Measurements from ENCODE around the gene ZC3H13.

The ZC3H13 gene

DNA sequence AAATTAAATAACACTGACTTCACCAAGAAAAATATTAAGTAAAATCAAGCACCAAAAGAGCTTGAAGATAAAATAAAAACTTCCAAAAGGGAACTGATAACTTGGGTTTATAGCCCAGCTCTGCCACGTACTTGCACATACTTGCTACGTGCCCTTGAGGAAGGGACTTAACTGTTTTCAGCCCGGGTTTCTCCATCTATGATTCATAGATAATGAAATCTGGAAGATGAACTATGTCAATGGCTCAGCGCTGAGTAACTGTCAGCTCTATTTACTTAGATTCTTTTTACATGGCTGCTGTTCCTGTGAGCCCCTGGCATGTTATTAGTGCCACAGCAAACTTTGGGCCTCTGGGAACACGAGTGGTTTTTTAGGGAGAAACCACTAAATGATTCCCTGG, 9.6 kb upstream of the ZC3H13 start:
- no peak for DNase-seq

DNA sequence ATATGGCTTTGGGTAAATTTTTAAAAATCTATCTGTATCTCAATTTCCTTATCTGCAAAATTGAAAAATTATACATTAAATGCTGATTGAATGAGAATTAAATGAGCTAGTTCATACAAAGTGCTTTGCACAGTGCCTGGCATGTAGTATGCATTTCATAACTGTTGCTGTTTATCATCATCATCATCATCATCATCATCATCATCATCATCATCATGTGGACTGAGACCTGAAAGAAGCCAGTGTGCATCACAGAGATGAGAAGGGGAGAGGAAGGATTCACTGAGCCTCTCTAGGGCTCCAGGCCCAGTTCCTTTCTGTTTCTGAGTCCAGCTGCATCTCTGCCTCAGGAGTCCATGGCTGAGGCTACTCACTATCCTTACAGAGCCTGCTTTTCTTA, 6.9 kb upstream of the ZC3H13 start:
- DNase-seq, result no peak

DNA sequence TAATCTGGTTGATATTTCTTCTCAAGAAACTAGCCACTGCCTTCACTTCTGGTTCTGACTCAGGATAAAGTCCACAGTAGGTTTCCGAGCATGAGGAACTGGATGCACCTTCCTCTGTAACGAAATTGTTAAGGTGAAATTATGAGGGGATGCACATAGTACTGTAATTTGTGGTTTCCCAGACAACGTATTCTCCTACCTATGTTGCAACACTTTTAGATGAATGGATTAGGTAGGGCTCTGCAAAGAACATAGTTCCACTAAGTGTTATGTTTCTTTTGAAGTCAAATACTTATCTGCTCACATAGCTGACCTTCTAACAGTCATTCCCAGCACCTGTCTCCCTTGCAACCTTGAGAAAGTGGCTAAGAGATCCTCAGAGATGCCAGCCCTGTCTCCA, 5.7 kb upstream of the ZC3H13 start:
- no peak for DNase-seq

DNA sequence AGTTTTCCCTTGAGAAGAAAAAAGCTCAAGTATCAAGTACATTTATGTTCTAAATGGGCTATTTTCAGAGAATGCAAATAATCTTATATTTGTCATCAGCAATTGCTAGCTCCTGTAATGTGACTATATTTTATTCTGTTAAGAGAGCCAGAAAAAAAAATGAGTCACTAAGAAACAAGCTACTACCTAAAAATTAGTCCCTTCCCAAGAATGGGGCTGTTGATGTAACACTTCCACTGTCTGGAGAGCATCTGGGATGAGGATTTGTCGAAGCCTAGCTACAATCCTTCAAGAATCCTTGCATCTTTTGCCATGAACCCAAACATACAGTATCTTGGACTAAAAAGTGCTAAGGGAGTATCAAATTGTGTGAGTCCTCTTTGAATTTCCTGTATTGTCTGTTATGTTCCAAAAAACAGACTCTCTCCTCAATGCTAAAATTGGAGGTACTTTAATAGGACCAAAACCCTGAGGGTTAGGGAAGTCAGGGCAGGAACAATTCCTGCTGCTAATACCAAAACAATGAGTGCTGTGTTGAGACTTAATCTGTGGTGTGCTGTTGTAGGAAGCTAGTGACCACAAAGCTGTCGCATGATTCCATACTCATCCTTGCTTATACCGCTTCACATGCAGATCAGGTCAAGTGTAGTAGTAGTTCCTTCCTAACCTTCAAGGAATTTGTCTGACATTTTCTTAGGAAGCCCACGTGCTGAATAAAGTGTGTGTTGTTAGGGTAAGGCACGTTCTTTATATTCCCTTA, 4.9 kb upstream of the ZC3H13 start:
- DNase-seq, result no peak

DNA sequence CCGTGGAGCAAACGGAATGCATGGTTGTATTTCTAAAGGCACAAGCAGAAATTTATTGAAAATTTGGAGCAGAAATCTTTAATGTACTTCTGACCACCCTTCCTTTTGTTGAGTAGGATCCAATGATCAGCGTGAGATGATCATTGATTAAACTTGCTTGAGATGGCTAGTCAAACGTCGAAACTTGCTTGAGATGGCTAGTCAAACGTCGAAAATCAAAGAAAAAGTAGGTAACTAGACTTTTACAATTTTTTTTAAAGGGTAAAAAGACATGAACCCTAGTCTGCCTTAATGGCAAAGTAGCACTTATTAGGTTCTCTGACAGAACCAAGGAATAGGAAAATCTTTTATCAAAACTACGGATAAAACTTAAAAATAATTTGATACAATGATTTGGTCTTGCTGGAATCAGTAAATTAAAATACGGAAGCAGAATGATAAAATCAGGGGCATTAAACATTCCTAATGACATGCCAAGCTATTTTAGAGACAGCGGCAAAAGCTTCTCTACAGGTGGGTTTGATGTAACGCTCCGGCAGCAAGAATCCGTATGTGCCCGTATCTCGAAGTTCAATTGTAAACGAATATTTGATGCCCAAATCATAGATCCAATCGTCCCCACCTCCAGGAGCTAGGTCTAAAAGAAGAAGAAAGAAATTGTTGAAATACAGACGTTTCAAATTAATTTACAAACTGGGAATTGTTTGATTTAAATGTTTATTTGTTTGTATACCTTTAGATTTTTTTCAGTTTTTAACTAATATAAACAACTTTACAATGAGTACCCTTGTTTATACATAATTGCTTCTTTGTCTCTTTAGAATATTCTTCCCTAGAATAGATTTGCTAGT, 841 bp upstream of the ZC3H13 start:
- DNase-seq, result no peak

DNA sequence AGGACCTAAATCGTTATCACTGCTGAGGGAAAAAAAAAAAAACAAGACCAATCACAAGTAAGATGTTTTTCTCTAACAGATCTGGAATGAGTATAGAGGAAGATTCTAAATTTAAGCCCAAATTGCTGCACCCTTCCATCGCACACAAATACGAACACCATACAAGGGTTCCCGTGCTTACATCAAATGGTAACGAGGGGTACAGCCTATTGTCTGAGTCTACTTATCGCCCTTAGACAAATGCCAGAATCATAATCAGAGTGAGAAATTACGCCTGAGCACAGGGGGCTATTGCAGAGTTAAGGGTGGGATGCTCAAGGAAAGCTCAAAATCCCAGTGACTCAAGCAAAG, 603 bp downstream of the ZC3H13 start:
- no peak for DNase-seq

DNA sequence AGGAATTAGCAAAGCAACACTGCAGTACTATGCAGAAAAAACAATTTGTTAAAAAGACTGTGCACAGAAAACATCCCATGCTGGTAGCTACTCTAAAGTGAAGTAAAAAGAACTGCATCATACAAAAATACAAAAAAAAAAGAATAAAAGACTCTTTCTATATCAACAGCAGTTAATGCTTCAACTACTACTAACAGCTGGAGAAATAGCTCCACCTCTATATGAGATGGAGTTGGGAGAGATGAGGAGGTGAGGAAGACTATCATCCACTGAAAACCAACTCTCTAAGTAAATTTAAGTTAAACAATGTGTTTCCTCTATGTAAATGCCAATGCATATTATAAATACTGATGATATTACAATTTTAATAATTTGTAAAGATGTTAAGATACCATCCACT, 1.8 kb downstream of the ZC3H13 start:
- no peak for DNase-seq

DNA sequence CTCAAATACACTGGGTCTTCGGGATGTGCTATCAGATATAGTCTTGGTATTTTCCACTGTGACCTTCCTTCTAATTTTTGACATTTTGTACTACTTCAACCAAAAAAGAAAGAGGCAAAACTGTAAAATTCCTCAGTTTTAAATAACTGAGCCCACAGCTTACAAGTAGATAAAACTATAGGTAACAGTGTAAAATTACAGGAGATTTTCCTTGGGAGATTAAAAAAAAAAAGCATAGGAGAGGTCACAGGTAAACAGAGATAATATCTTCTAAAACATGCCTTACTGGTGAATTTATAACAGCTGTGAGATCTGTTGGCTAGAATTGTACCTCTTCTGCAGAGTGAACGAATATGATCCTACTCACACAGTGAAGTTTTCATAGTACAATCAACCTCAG, 7.1 kb downstream of the ZC3H13 start:
- DNase-seq, result no peak

DNA sequence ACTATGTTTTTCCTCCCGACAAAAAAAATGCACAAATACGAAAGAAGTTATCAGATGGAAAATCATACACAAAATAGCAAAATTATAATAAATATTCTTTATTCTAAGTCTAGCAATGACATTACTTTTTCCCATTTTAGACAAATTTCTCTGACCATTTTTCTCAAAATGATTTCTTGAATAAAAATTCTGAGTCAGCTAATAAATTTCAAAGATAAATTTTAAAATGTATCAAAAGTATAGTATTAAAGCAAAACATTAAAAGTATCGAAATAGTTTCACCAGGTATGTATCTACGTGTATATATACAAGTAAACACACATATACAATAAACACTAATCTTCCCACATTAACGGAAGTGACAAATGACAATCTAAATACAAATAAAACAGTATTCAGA, 8.9 kb downstream of the ZC3H13 start:
- no peak for DNase-seq

DNA sequence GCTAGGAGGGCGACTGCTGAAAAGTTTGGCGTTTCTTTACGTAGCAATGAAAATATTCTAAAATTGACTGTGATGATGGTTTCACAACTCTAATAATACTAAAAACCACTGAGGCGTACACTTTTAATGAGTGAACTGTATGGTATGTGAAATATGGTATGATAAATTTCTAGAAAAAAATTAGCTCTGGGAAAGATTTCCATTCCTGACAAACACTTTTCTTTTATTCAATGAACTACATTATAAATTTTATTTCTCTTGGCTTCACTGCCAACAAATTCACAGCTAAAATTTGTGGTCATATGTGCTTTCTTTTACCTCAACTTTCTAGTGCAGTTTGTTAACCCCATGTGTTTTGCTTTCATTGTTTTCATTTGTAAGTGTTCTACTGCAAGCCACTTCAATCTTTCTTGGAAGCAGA, 11.1 kb downstream of the ZC3H13 start:
- DNase-seq, result no peak

DNA sequence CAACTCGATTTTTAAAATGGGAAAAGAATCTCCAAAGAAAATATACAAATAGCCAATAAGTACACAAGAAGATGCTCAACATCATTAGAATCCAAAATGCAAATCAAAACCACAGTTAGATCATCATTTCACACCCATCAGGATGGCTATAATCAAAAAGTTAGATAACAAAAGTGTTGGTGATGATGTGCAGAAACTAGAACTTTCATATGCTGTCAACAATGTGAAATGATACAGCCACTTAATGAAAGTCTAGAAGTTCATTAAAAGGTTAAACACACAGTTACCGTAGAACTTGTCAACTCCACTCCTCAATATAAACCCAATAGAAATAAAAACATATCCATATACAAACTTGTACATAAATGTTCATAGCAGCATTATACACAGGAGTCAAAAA, 11.8 kb downstream of the ZC3H13 start:
- DNase-seq, result no peak

DNA sequence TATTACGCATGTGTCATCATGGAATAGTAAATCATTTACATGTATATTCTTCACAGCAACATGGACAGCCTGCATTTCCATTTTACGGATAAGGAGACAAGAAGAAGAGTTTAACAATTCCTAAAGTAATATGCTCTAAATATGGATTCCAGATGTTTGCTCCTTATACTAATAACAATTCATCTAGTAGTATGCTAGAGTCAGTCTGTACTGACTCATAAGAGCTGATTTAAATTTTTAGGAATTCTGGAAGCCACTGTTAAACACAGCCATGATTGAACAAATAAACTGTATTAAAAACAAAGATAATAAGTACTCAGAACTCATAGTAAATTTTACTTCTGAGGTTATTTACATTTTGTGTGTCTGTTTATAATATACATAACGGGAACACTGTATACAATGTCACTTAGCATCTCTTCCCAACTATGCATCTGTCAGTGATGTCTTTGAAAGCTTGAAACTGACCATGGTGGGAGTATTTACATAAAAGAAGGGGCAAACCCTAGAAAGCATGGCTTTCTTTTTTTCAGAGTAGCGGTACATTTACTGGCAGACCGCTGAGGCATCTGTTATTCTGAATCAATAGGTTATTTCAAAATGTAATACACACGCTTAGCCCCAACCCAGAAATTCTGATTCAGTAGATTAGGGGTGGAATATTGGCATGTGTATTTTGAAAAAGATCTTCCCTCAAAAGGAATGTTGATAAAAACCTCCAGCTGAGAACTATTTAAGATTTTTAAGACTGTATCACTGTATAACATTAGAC, 12.9 kb downstream of the ZC3H13 start:
- DNase-seq, result no peak

DNA sequence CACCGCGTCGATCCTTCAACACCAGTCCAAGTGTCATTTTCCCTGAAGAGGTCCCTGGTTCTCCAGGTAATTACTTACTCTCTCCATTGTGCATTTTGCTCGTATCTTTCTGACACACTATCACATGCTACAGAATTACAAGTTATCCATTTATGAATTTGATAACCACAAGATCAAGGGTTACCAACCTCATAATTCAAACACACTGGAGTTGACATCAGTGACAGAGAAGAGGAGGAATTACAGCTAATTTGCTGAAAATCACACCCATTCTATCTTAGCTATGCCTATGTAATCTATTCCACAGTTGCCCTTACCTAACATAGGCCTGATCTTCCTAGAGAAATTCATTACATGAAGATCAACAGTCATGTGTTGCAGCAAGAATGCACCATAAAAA, 14.2 kb downstream of the ZC3H13 start:
- DNase-seq, result no peak

DNA sequence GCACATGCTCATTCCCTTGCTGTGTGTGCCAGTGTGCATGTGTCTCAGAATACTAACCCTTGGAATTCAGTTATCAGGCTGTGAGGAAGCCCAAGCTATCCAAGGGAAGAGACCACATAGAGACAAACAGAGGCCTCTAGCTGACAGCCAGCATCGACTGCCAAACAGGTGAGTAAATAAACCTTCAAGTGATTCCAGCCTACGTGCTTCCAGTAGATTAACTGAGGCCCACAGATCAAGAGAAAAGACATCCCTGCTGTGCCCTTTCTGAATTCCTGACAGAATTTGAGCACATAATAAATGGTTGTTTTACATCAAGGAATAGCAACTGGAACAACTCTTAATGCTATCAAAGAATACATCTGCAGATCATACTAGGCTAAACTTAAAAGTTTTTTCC, 17.5 kb downstream of the ZC3H13 start:
- DNase-seq, result no peak

DNA sequence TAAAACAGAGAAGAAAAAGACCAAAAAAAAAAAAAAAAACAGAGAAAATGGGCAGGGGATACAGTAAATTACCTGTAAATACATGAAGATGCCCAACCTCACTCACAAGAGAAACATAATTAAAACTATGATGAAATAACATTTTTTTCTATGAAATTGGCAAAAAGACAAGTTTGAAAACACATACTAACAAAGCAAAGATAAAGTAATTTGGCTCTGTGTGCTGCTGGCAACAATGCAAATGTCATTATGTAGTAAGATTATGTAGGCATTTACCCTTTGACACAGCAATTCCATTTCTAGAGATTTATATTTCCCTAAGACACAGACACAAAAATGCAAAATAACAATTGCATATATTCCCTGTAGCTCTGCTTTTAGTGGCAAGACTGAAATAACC, 20.2 kb downstream of the ZC3H13 start:
- DNase-seq, result no peak

DNA sequence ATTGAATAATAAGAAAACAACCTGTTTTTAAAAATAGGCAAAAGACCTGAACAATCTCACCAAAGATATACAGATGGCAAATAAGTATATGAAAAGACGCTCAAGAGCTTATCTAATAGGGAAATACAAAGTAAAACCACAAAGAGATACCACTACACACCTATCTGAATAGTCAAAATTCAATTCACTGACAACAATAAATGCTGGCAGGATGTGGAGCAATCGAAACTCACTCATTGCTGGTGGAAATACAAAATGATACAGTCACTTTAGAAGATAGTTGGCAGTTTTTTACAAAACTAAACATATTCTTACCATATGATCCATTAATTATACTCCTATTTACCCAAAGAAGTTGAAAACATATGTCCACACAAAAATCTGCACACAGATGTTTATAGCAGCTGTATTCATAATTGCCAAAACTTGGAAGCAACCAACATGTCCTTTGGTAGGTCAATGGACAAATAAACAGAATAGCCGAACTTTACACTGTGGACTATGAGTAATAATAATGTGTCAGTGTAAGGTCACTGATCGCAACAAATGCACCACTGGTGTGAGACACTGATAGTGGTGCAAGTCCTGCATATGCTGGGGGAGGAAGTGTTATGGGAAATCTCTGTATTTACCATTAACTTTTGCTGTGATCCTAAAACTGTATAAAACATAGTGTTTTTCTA, 20.8 kb downstream of the ZC3H13 start:
- DNase-seq, result no peak

DNA sequence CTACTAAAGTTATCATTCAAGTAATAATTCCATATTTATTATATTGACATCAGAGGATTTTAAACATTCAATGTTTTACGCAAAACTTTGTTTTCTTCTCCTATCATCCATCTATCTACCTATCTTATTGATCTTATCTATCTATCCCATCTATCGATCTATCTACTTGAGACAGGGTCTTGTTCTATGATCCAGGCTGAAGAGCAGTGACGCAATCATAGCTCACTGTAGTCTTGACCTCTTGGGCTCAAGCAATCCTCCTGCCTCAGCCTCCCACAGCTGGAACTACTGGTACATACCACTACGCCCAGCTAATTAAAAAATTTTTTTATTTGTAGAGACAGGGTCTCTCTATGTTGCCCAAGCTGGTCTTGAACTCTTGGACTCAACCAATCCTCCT, 27.4 kb downstream of the ZC3H13 start:
- DNase-seq, result no peak

DNA sequence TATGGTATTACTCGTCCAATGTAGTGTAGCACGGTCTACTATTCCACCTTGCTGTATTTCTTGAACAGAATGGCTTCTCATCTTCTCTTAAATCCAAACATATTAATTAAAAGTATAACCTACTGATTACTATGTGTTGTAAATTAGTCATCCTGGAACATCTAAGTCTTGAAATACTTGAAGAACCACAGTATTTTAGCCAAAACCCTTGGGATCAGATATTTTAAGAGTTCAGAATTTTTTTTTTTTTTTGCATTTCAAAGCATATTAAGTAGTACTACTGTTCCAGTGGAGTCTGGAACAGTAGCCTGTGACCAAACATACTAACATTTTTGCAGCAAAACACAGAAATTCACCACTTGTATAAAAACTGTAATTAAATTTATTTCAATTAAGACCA, 30.1 kb downstream of the ZC3H13 start:
- no peak for DNase-seq

DNA sequence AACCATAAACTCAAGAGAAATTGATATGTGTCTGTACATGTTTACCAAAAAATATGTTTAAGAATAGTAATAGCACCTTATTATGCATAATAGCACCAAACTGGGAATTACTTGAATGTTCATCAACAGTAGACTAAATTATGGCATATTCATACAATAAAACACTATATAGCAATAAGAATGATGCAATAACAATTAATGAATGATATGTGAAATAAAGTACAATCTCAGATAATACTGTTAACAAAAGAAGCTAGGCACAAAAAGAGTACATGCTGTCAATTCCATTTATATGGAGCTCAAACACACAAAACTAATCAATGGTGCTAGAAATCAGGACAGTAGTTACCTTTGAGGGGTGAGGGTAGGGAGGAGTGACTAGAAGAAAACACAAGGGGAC, 36.3 kb downstream of the ZC3H13 start:
- no peak for DNase-seq

DNA sequence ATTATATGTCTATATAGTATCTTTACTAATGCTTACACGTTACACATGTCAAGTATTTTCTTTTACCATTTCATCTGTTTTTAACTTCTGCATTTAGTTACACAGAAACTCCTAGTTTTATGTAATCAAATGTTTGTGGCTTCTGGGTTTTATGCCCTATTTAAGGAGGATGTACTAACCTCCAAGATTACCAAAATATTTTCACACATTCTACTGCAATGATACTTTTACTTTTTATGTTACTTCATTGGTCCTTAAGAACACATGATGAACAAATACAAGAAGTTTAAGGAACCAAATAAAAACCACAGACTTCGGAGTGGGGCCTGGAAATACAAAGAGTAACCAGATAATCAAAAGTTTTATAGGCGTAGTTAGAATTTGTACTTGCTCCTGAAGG, 37.2 kb downstream of the ZC3H13 start:
- no peak for DNase-seq

DNA sequence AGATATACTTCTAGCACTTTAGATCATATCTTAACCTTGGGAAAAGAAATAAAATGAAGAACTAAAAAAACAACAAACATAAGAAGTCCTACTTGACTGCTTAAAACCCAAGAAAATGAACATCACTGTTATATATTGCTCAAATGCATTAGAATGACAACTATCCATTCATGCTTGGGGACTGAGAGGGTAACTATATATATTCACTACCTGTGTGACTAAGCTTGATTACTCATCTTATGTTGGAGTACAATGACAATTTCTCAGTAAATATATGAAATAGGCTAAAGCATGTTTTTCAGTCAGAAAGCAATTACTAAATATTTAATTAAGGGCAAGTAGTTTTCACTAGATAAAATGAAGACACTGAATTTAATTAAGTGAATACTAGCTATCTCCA, 40.1 kb downstream of the ZC3H13 start:
- no peak for DNase-seq

DNA sequence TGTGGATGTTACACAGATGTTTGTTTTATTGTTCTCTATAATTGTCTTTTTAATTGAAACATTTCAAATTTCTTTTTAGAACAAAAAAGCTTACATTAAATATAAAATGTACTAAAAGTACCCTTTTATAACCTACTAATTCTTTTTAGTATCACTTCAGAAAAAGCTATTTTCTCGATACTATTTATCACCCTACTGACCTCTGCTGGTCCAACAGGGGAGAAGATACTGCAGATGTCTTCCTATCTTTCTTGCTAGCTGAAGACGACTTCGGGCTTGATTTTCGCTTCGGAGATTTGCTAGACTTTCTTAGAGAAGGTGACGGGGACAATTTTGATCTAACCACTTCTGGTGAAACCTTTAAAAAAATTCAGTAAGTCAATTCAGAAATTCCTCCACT, 42.4 kb downstream of the ZC3H13 start:
- DNase-seq, result no peak

DNA sequence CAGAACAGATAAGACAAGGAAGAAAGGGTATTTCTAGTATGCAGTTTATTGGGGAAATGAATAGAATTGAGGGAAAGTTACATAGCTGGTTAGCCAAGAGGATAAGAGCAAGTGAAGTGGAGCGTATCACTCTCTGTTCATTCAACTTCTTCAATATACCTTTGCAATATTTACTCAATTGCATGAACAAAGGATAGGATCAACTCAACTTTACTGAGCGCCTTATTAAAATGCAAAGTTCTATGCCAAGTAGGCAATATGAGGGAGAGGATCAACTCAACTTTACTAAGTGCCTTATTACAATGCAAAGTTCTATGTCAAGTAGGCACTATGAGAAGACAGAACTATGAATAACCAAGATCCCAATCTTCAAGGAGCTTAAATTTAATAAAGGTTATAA, 43.9 kb downstream of the ZC3H13 start:
- no peak for DNase-seq
